ENCODE results near the gene EPHA6.
"Not testable (repeated sequence)": the region's sequence is repeated elsewhere in the genome, so short reads cannot be mapped to it uniquely, and the experiment has no call there.

EPHA6 gene

GRCh38 chr3:97464035-97464434, 649.6 kb downstream of the EPHA6 start:
- no peak for DNase-seq (ENCODE audit: low read depth in 2 of 2)

- no peak for DNase-seq (ENCODE audit: low read depth in 2 of 2)
Measured at GRCh38 chr3:97470481-97470880, 656.1 kb downstream of the EPHA6 start.

GRCh38 chr3:97479740-97480139, 665.3 kb downstream of the EPHA6 start:
- DNase-seq (ENCODE audit: low read depth in 2 of 2), result no peak

GRCh38 chr3:97480696-97481289, 666.4 kb downstream of the EPHA6 start:
- DNase-seq (ENCODE audit: low read depth in 2 of 2), result not testable (repeated sequence)

GRCh38 chr3:97481416-97481815, 667.0 kb downstream of the EPHA6 start:
- no peak for DNase-seq (ENCODE audit: low read depth in 2 of 2)

- DNase-seq (ENCODE audit: low read depth in 2 of 2), result no peak
Measured at GRCh38 chr3:97485206-97485605, 670.8 kb downstream of the EPHA6 start.

GRCh38 chr3:97487587-97487986, 673.2 kb downstream of the EPHA6 start:
- DNase-seq (ENCODE audit: low read depth in 2 of 2), result no peak

GRCh38 chr3:97488741-97489140, 674.3 kb downstream of the EPHA6 start:
- no peak for DNase-seq (ENCODE audit: low read depth in 2 of 2)

- no peak for DNase-seq (ENCODE audit: low read depth in 2 of 2)
Measured at GRCh38 chr3:97495896-97496295, 681.5 kb downstream of the EPHA6 start.

- no peak for DNase-seq (ENCODE audit: low read depth in 2 of 2)
Measured at GRCh38 chr3:97497138-97497537, 682.7 kb downstream of the EPHA6 start.

GRCh38 chr3:97504463-97504862, 690.1 kb downstream of the EPHA6 start:
- DNase-seq (ENCODE audit: low read depth in 2 of 2), result no peak

- DNase-seq (ENCODE audit: low read depth in 2 of 2), result no peak
Measured at GRCh38 chr3:97510795-97511194, 696.4 kb downstream of the EPHA6 start.

- DNase-seq (ENCODE audit: low read depth in 2 of 2), result no peak
Measured at GRCh38 chr3:97515076-97515475, 700.7 kb downstream of the EPHA6 start.

GRCh38 chr3:97530691-97531090, 716.3 kb downstream of the EPHA6 start:
- no peak for DNase-seq (ENCODE audit: low read depth in 2 of 2)

GRCh38 chr3:97547573-97547972, 733.2 kb downstream of the EPHA6 start:
- not testable (repeated sequence) for DNase-seq (ENCODE audit: low read depth in 2 of 2)

- no peak for DNase-seq (ENCODE audit: low read depth in 2 of 2)
Measured at GRCh38 chr3:97550408-97550807, 736.0 kb downstream of the EPHA6 start.

GRCh38 chr3:97552186-97552585, 737.8 kb downstream of the EPHA6 start:
- DNase-seq (ENCODE audit: low read depth in 2 of 2), result no peak

GRCh38 chr3:97575742-97576141, 761.3 kb downstream of the EPHA6 start:
- DNase-seq (ENCODE audit: low read depth in 2 of 2), result no peak

GRCh38 chr3:97576221-97576620, 761.8 kb downstream of the EPHA6 start:
- no peak for DNase-seq (ENCODE audit: low read depth in 2 of 2)

GRCh38 chr3:97579365-97579764, 765.0 kb downstream of the EPHA6 start:
- DNase-seq (ENCODE audit: low read depth in 2 of 2), result no peak

- DNase-seq (ENCODE audit: low read depth in 2 of 2), result no peak
Measured at GRCh38 chr3:97610626-97611025, 796.2 kb downstream of the EPHA6 start.

GRCh38 chr3:97612632-97613031, 798.2 kb downstream of the EPHA6 start:
- DNase-seq (ENCODE audit: low read depth in 2 of 2), result no peak

GRCh38 chr3:97613139-97613538, 798.7 kb downstream of the EPHA6 start:
- no peak for DNase-seq (ENCODE audit: low read depth in 2 of 2)

GRCh38 chr3:97620514-97620913, 806.1 kb downstream of the EPHA6 start:
- not testable (repeated sequence) for DNase-seq (ENCODE audit: low read depth in 2 of 2)
